GM23248 (cell line): Measurements from ENCODE around the gene PID1. TPM values are rescaled to one million over a fixed set of nuclear protein-coding genes. Genes with fewer than 3 reads are reported as not detected.

Experiments used
- DNase-seq: peaks from one replicate; pipeline ENCODE4 v3.0.0-alpha.2; 2015
- H2AFZ ChIP-seq: fragments of 200-600 bp; sonication (generic); 2 replicates; pipeline ENCODE4 v1.6.1; 2016; ENCODE audit warnings: antibody characterized with exemption
- H3F3A ChIP-seq: fragments of 200-600 bp; sonication (generic); 2 replicates; pipeline ENCODE4 v1.6.1; 2016; ENCODE audit warnings: mild to moderate bottlenecking, antibody characterized with exemption, mixed run types; ENCODE audit not compliant: insufficient read depth
- H3K27ac ChIP-seq: fragments of 200-600 bp; sonication (generic); 2 replicates; pipeline ENCODE4 v1.5.1; 2016; ENCODE audit warnings: mild to moderate bottlenecking
- H3K27me3 ChIP-seq: fragments of 200-600 bp; sonication (generic); replicated peaks from 2 replicates; pipeline ENCODE4 v1.6.1; 2016; ENCODE audit warnings: mild to moderate bottlenecking; ENCODE audit not compliant: insufficient read depth
- H3K36me3 ChIP-seq: fragments of 200-600 bp; sonication (generic); 2 replicates; pipeline ENCODE4 v1.6.1; 2016; ENCODE audit warnings: low read depth, mild to moderate bottlenecking
- H3K4me1 ChIP-seq: fragments of 200-600 bp; sonication (generic); 2 replicates; pipeline ENCODE4 v1.6.1; 2016; ENCODE audit warnings: mild to moderate bottlenecking; ENCODE audit not compliant: insufficient read depth
- H3K4me2 ChIP-seq: fragments of 200-600 bp; sonication (generic); one replicate; pipeline ENCODE4 v1.6.1; 2016; ENCODE audit warnings: mild to moderate bottlenecking; ENCODE audit not compliant: unreplicated experiment
- H3K4me3 ChIP-seq: fragments of 200-600 bp; sonication (generic); 2 replicates; pipeline ENCODE4 v1.5.1; 2016; ENCODE audit warnings: mild to moderate bottlenecking
- H3K79me2 ChIP-seq: fragments of 200-600 bp; sonication (generic); 2 replicates; pipeline ENCODE4 v1.6.1; 2016; ENCODE audit warnings: mild to moderate bottlenecking; ENCODE audit not compliant: insufficient read depth
- H3K9ac ChIP-seq: fragments of 200-600 bp; sonication (generic); 2 replicates; pipeline ENCODE4 v1.6.1; 2016; ENCODE audit warnings: mild to moderate bottlenecking
- H3K9me2 ChIP-seq: fragments of 200-600 bp; sonication (generic); 2 replicates; pipeline ENCODE4 v1.6.1; 2016; ENCODE audit warnings: mixed run types, mild to moderate bottlenecking, moderate library complexity; ENCODE audit not compliant: insufficient read depth
- H3K9me3 ChIP-seq: fragments of 200-600 bp; sonication (generic); one replicate; pipeline ENCODE4 v1.6.1; 2017; ENCODE audit warnings: low read depth
- H4K20me1 ChIP-seq: fragments of 200-600 bp; sonication (generic); 2 replicates; pipeline ENCODE4 v1.6.0; 2016; ENCODE audit not compliant: insufficient read depth
- EZH2 ChIP-seq: fragments of 200-600 bp; sonication (generic); IDR thresholded peaks from 2 replicates; pipeline ENCODE4 v1.6.1; 2018; ENCODE audit warnings: antibody characterized with exemption, mild to moderate bottlenecking; ENCODE audit not compliant: insufficient read depth, poor library complexity, severe bottlenecking
- EZH2phosphoT487 ChIP-seq: fragments of 200-600 bp; sonication (generic); IDR thresholded peaks from 2 replicates; pipeline ENCODE4 v1.6.1; 2018; ENCODE audit warnings: antibody characterized with exemption, moderate library complexity, mild to moderate bottlenecking, low read depth; ENCODE audit not compliant: insufficient read depth
- WGBS, 2 experiments: methylation state at CpG; one replicate each; pipeline ENCODE4 v1.1.6; 2015 to 2017; ENCODE audit warnings: low lambda C conversion rate in 2 of 2, low coverage in 1 of 2; ENCODE audit errors: missing lambda C conversion rate in 2 of 2; 5-methylcytosine and 5-hydroxymethylcytosine counted together
- in situ Hi-C: fragments of 300-500 bp; cut with MboI; formaldehyde crosslinking; loops from 2 replicates; pipeline ENCODE4 v1.15.0; 2020
- polyA plus RNA-seq: library from polyadenylated mRNA; unstranded; fragments of >200 nt; fragmentation: Nextera tagmentation; extraction: Ambion mirVana; gene quantifications from 2 replicates; pipeline ENCODE4 v1.2.1, GENCODE V29; 2016
- total RNA-seq: library from RNA; depleted of rRNA; stranded (reverse); fragments of >200 nt; shearing (Covaris generic); gene quantifications from 2 replicates; pipeline ENCODE4 v1.2.3, GENCODE V29; 2014

PID1 gene
- total and polyA plus RNA-seq, 2 experiments from 2014 or later, result 5.9 to 8.6 TPM

- no peak for TF ChIP-seq EZH2phosphoT487
- TF ChIP-seq EZH2, result no peak
- no peaks in the 10 kb centered on the region for H3K79me2 ChIP-seq
- WGBS, 2 experiments, result 87 to 93% methylated on average over 4 of the region's 4 CpGs
- no peaks in the 10 kb centered on the region for H3F3A ChIP-seq
- no peaks in the 10 kb centered on the region for H3K27me3 ChIP-seq
- H3K9me3 ChIP-seq, result no peaks in the 10 kb centered on the region
- H2AFZ ChIP-seq, result no peak overlapping the region
- in situ Hi-C loops, result loop anchor here (25.0 kb wide), 1 partner anchor 431 kb away; no protein-coding TSS in a partner anchor
- no peak overlapping the region for H3K27ac ChIP-seq
- H3K9me2 ChIP-seq, result no peaks in the 10 kb centered on the region
- no peak overlapping the region for H3K4me3 ChIP-seq
- H4K20me1 ChIP-seq, result no peaks in the 10 kb centered on the region
- H3K4me2 ChIP-seq, result no peak overlapping the region
- no peak overlapping the region for H3K9ac ChIP-seq
- DNase-seq, result no peak
- H3K4me1 ChIP-seq, result no peaks in the 10 kb centered on the region
- H3K36me3 ChIP-seq, result no peaks in the 10 kb centered on the region
These were observed 152.8 kb downstream of the PID1 start for GRCh38 chr2:229118336-229118735.

- H3K27me3 ChIP-seq, result no peaks in the 10 kb centered on the region
- H4K20me1 ChIP-seq, result no peaks in the 10 kb centered on the region
- no peaks in the 10 kb centered on the region for H3K36me3 ChIP-seq
- in situ Hi-C loops, result loop anchor here (25.0 kb wide), 1 partner anchor 424 kb away; no protein-coding TSS in a partner anchor
- WGBS, 2 experiments, result 82 to 84% methylated on average over 5 of the region's 5 CpGs
- H2AFZ ChIP-seq, result no peak overlapping the region
- H3K27ac ChIP-seq, result no peak overlapping the region
- no peaks in the 10 kb centered on the region for H3K9me3 ChIP-seq
- H3K79me2 ChIP-seq, result no peaks in the 10 kb centered on the region
- TF ChIP-seq EZH2 (no peak), EZH2phosphoT487 (no peak)
- no peak overlapping the region for H3K9ac ChIP-seq
- H3K9me2 ChIP-seq, result no peaks in the 10 kb centered on the region
- no peaks in the 10 kb centered on the region for H3F3A ChIP-seq
- no peak overlapping the region for H3K4me3 ChIP-seq
- no peaks in the 10 kb centered on the region for H3K4me1 ChIP-seq
- DNase-seq, result no peak
- no peak overlapping the region for H3K4me2 ChIP-seq
These were observed 159.3 kb downstream of the PID1 start for GRCh38 chr2:229111744-229112143.

- no peak overlapping the region for H3K4me3 ChIP-seq
- no peak overlapping the region for H3K9ac ChIP-seq
- H3F3A ChIP-seq, result no peaks in the 10 kb centered on the region
- H4K20me1 ChIP-seq, result no peaks in the 10 kb centered on the region
- no peaks in the 10 kb centered on the region for H3K36me3 ChIP-seq
- no peaks in the 10 kb centered on the region for H3K27me3 ChIP-seq
- WGBS, 2 experiments, result 81 to 84% methylated on average over 7 of the region's 7 CpGs
- no peak for DNase-seq
- H3K9me2 ChIP-seq, result no peaks in the 10 kb centered on the region
- in situ Hi-C loops, result loop anchor here (25.0 kb wide), 1 partner anchor 422 kb away; no protein-coding TSS in a partner anchor
- TF ChIP-seq EZH2 (no peak), EZH2phosphoT487 (no peak)
- H3K4me2 ChIP-seq, result no peak overlapping the region
- H3K9me3 ChIP-seq, result no peaks in the 10 kb centered on the region
- no peaks in the 10 kb centered on the region for H3K79me2 ChIP-seq
- no peaks in the 10 kb centered on the region for H3K4me1 ChIP-seq
- H3K27ac ChIP-seq, result no peak overlapping the region
- H2AFZ ChIP-seq, result no peak overlapping the region
These were observed 161.9 kb downstream of the PID1 start for GRCh38 chr2:229109195-229109594.

- in situ Hi-C loops, result loop anchor here (25.0 kb wide), 1 partner anchor 420 kb away; no protein-coding TSS in a partner anchor
- no peak overlapping the region for H3K4me2 ChIP-seq
- H3K27me3 ChIP-seq, result no peaks in the 10 kb centered on the region
- H3K36me3 ChIP-seq, result no peaks in the 10 kb centered on the region
- H3K9me2 ChIP-seq, result no peaks in the 10 kb centered on the region
- H3K9me3 ChIP-seq, result no peaks in the 10 kb centered on the region
- H3K4me3 ChIP-seq, result no peak overlapping the region
- no peak for DNase-seq
- no peaks in the 10 kb centered on the region for H3F3A ChIP-seq
- no peak overlapping the region for H3K9ac ChIP-seq
- no peaks in the 10 kb centered on the region for H4K20me1 ChIP-seq
- H2AFZ ChIP-seq, result no peak overlapping the region
- no peaks in the 10 kb centered on the region for H3K4me1 ChIP-seq
- no peak overlapping the region for H3K27ac ChIP-seq
- H3K79me2 ChIP-seq, result no peaks in the 10 kb centered on the region
- TF ChIP-seq EZH2phosphoT487, result no peak
- no peak for TF ChIP-seq EZH2
- WGBS, 2 experiments, result 88 to 94% methylated on average over 7 of the region's 7 CpGs
These were observed 163.5 kb downstream of the PID1 start for GRCh38 chr2:229107601-229108000.

GRCh38 chr2:229104974-229105387 lies 166.1 kb downstream of the PID1 start:
- Histone ChIP-seq H3K27me3 (no peaks in the 10 kb centered on the region), H3K4me3 (no peak overlapping the region), H3K27ac (no peak overlapping the region), H3K36me3 (no peaks in the 10 kb centered on the region), H3K9me3 (no peaks in the 10 kb centered on the region), H3K79me2 (no peaks in the 10 kb centered on the region), H3K9me2 (no peaks in the 10 kb centered on the region), H3K4me2 (no peak overlapping the region), H2AFZ (no peak overlapping the region), H4K20me1 (no peaks in the 10 kb centered on the region), H3F3A (no peaks in the 10 kb centered on the region), H3K9ac (no peak overlapping the region), H3K4me1 (no peaks in the 10 kb centered on the region)
- no peak for DNase-seq
- 75% methylated on average over 7 of the region's 7 CpGs for WGBS, 2 experiments
- no peak for TF ChIP-seq EZH2phosphoT487
- TF ChIP-seq EZH2, result no peak
- in situ Hi-C loops, result loop anchor here (25.0 kb wide), 1 partner anchor 418 kb away; no protein-coding TSS in a partner anchor
